HL-60/S4 (cell line): ENCODE results near the gene CABYR.

Experiments
- in situ Hi-C: fragments of 300-500 bp; cut with MboI; formaldehyde crosslinking; loops from 2 replicates; pipeline ENCODE4 v1.14.3; 2022; ENCODE audit warnings: low sequenced_read_pairs

CABYR gene, protein sequence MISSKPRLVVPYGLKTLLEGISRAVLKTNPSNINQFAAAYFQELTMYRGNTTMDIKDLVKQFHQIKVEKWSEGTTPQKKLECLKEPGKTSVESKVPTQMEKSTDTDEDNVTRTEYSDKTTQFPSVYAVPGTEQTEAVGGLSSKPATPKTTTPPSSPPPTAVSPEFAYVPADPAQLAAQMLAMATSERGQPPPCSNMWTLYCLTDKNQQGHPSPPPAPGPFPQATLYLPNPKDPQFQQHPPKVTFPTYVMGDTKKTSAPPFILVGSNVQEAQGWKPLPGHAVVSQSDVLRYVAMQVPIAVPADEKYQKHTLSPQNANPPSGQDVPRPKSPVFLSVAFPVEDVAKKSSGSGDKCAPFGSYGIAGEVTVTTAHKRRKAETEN

GRCh38 chr18:24138789-24139616, at the start of gene CABYR:
Gene CABYR, plus strand, starts transcription at chr18:24139062. Its CDS starts 4,053 bp downstream, at chr18:24143115.
- in situ Hi-C loops, result no loop called here

GRCh38 chr18:24089076-24089475, 49.8 kb upstream of the CABYR start:
- in situ Hi-C loops, result no loop called here

GRCh38 chr18:24089515-24090337, 49.1 kb upstream of the CABYR start:
- in situ Hi-C loops, result no loop called here

- in situ Hi-C loops, result no loop called here
Observed at GRCh38 chr18:24090876-24091275, 48.0 kb upstream of the CABYR start.

- in situ Hi-C loops, result no loop called here
Observed at GRCh38 chr18:24094561-24094960, 44.3 kb upstream of the CABYR start.

GRCh38 chr18:24095976-24096375, 42.9 kb upstream of the CABYR start:
- in situ Hi-C loops, result no loop called here

DNA sequence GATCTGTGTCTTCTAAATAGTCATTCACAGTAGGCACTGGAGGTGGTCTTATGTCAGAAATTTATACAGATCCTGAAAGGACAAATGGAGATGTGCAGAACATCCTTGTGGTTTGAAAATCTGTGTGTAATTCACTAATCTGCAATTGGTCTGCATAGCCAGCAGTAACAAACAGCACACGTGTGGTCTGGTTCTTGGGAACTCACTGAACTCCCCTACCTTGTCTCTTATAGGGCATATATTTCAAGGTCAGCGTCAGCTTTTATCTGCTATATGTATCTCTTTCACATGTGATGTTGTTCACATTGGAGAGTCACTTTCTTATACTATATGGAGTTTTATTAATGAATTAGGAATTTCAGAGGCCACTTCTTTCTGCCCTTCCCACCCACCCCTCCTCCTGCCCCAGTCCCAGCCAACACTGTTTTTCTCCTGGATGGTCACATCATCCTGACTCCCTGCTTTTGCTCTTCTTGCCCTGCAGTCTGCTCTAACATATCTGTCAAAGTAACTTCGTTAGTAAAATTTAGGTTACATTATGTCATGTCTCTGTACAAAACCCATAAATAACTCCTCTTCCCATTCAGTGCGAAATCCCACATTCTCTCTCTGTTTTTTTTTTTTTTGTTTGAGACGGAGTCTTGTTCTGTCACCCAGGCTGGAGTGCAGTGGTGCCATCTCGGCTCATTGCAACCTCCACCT, 35.4 kb upstream of the CABYR start:
- in situ Hi-C loops, result loop anchor here (25.0 kb wide), 2 partner anchors 491 to 591 kb away; partner anchors contain the start of gene RMC1

GRCh38 chr18:24104486-24104885, 34.4 kb upstream of the CABYR start:
- in situ Hi-C loops, result loop anchor here (25.0 kb wide), 2 partner anchors 492 to 592 kb away; partner anchors contain the start of gene RMC1

DNA sequence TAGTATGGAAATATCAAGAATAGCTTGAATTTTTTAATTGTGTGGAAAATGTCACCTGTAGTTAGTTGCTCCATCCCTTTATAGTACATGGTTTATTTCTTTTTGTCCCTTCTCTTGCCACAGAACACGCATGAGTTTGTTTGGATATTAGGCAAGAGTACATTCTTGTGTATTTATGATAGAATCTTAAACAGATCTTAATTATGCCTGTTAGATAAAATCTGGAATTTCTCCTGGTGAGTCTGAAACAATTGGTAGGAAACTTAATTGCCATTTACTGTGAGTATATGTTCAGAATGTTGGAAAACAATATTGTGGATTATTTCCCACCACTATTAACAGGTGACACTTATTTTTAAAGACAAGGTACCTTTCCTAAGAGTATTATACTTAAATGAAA, 30.2 kb upstream of the CABYR start:
- in situ Hi-C loops, result loop anchor here (25.0 kb wide), 2 partner anchors 496 to 596 kb away; partner anchors contain the start of gene RMC1

GRCh38 chr18:24111936-24112335, 26.9 kb upstream of the CABYR start:
- in situ Hi-C loops, result loop anchor here (25.0 kb wide), 2 partner anchors 500 to 600 kb away; partner anchors contain the start of gene RMC1

GRCh38 chr18:24112464-24112863, 26.4 kb upstream of the CABYR start:
- in situ Hi-C loops, result loop anchor here (25.0 kb wide), 2 partner anchors 500 to 600 kb away; partner anchors contain the start of gene RMC1

GRCh38 chr18:24112874-24113615, 25.8 kb upstream of the CABYR start:
- in situ Hi-C loops, result loop anchor here (25.0 kb wide), 2 partner anchors 501 to 601 kb away; partner anchors contain the start of gene RMC1

- in situ Hi-C loops, result loop anchor here (25.0 kb wide), 2 partner anchors 503 to 603 kb away; partner anchors contain the start of gene RMC1
Observed at GRCh38 chr18:24114924-24115549, 23.8 kb upstream of the CABYR start.

DNA sequence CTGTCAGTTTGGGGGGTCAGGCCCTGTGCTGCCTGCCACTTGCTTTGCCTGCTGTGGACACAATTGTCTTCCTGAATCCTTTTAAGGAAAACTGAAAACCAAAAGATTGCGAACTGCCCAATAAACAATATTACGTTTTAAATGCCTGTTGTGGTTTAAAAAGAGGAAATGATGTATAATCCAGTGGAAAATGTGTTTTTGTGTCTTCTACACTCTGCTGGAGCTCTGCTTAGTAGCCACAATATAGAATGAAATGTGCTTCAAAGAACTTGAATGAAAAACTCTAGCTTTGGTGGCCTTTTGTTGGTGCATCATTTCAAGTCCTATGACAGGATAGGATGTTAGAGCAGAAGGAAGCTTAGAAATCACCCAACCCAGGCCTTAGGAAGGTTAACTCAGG, 23.2 kb upstream of the CABYR start:
- in situ Hi-C loops, result loop anchor here (25.0 kb wide), 2 partner anchors 503 to 603 kb away; partner anchors contain the start of gene RMC1

DNA sequence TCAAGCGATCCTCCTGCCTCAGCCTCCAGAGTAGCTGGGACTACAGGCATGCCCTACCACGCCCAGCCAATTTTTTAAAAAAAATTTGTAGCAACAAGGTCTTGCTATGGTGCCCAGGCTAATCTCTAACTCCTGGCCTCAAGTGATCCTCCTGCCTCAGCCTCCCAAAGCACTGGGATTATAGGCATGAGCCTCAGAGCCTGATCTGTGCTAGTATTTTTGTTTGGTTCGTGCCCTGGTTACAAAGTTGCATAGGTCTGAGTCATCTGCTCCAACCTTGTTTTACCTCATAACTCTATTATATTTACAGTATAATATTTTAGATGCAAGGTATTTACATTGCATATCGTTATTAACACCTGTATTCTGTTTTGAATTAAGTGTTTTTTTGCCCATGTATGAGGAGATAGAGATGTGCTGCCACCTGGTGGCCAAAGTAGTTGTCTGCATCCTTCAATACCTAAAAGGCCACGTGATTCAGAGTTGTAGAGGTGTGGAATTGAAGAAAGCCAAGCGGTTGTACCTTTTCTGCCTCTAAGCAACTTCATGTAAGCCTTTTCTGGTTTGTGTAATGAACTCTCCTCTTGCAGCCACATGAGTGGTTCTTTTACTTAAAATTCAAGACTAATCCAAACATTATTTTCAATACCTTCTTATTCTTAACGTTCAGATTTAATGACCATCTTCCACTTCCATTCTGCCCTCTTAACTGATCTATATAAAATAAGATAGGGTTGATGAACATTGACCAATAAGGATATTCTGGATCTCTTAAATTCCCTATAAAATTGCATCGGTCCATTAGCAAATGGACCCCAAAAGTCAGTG, 19.9 kb upstream of the CABYR start:
- in situ Hi-C loops, result loop anchor here (25.0 kb wide), 2 partner anchors 507 to 607 kb away; partner anchors contain the start of gene RMC1

- in situ Hi-C loops, result loop anchor here (25.0 kb wide), 2 partner anchors 508 to 608 kb away; partner anchors contain the start of gene RMC1
Observed at GRCh38 chr18:24120676-24121075, 18.2 kb upstream of the CABYR start.

GRCh38 chr18:24121625-24122024, 17.2 kb upstream of the CABYR start:
- in situ Hi-C loops, result loop anchor here (25.0 kb wide), 2 partner anchors 509 to 609 kb away; partner anchors contain the start of gene RMC1
